ENCODE results near the gene BACE2.

The BACE2 gene

GRCh38 chr21:41282412-41282811, 114.5 kb downstream of the BACE2 start:
- DNase-seq (ENCODE audit: low spot score) = no peak
- no peak for TF ChIP-seq CTCF (IDR thresholded peaks at IDR 0.05; ENCODE audit: extremely low read depth, missing control alignments)

- DNase-seq (ENCODE audit: low spot score) = peak; percentile 79
- TF ChIP-seq CTCF (IDR thresholded peaks at IDR 0.05; ENCODE audit: extremely low read depth, missing control alignments) = no peak
These were observed 115.4 kb downstream of the BACE2 start for GRCh38 chr21:41283211-41283818.

- no peak for DNase-seq (ENCODE audit: low spot score)
- no peak for TF ChIP-seq CTCF (IDR thresholded peaks at IDR 0.05; ENCODE audit: extremely low read depth, missing control alignments)
These were observed 121.5 kb downstream of the BACE2 start for GRCh38 chr21:41289431-41289830.

GRCh38 chr21:41290106-41290799, 122.3 kb downstream of the BACE2 start:
- DNase-seq (ENCODE audit: low spot score) = no peak
- TF ChIP-seq CTCF (IDR thresholded peaks at IDR 0.05; ENCODE audit: extremely low read depth, missing control alignments) = no peak

- TF ChIP-seq CTCF (IDR thresholded peaks at IDR 0.05; ENCODE audit: extremely low read depth, missing control alignments) = no peak
These were observed 126.7 kb downstream of the BACE2 start for GRCh38 chr21:41294548-41295231.

GRCh38 chr21:41295721-41296254, 127.8 kb downstream of the BACE2 start:
- DNase-seq (ENCODE audit: low spot score) = no peak
- TF ChIP-seq CTCF (IDR thresholded peaks at IDR 0.05; ENCODE audit: extremely low read depth, missing control alignments) = no peak

More at GRCh38 chr21:41294548-41295231, 126.7 kb downstream of the BACE2 start:
- no peak for DNase-seq (ENCODE audit: low spot score)

- DNase-seq (ENCODE audit: low spot score) = no peak
- TF ChIP-seq CTCF (IDR thresholded peaks at IDR 0.05; ENCODE audit: extremely low read depth, missing control alignments) = no peak
These were observed 135.0 kb downstream of the BACE2 start for GRCh38 chr21:41302976-41303375.
